Panc1 (cell line): ENCODE data around the gene WAC.

ENCODE experiments used
- TCF7L2 ChIP-seq: IDR thresholded peaks from 2 replicates; pipeline ENCODE4 v1.6.1; 2011; ENCODE audit warnings: mild to moderate bottlenecking, low read depth, low read length, inconsistent platforms
- TF ChIP-seq, protein P1 (sequence below): fragments of 450-650 bp; IDR thresholded peaks from 2 replicates; pipeline ENCODE4 v1.5.1; 2017; ENCODE audit warnings: mild to moderate bottlenecking

DNA sequence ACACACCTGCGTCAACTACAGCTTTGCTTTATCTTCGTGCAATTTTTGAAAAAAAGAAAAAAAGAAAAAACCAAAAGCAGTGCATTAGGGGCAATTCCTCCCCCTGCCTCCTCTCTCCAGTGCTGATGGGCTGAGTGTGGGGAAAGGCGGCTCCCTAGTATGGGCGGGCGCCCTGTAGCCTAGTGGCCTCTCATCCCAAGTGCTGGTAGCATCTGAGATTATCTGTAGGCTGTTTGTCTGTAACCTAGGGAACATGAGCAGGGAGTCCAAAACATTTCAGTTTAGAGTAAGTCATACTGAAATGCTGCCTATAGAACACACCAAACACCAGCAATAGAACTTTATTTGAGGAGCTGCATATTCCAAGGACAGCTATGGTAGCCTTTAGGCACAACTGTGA is 119.8 kb downstream of the WAC start:
- TF ChIP-seq, protein P1, sequence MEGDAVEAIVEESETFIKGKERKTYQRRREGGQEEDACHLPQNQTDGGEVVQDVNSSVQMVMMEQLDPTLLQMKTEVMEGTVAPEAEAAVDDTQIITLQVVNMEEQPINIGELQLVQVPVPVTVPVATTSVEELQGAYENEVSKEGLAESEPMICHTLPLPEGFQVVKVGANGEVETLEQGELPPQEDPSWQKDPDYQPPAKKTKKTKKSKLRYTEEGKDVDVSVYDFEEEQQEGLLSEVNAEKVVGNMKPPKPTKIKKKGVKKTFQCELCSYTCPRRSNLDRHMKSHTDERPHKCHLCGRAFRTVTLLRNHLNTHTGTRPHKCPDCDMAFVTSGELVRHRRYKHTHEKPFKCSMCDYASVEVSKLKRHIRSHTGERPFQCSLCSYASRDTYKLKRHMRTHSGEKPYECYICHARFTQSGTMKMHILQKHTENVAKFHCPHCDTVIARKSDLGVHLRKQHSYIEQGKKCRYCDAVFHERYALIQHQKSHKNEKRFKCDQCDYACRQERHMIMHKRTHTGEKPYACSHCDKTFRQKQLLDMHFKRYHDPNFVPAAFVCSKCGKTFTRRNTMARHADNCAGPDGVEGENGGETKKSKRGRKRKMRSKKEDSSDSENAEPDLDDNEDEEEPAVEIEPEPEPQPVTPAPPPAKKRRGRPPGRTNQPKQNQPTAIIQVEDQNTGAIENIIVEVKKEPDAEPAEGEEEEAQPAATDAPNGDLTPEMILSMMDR: no peak
- no peak for TF ChIP-seq TCF7L2
